Astrocyte (in vitro differentiated cells and primary cell): Measurements from ENCODE around the gene ABHD17A. TPM values are rescaled to one million over a fixed set of nuclear protein-coding genes. Genes with fewer than 3 reads are reported as not detected.

Experiments used
- DNase-seq: peaks from one replicate; pipeline ENCODE4 v3.0.0-alpha.2; 2010; ENCODE audit warnings: low read depth
- FAIRE-seq: peaks from 2 replicates; lab custom pipeline; 2011; peaks lifted over from hg19 to GRCh38; lab: Jason Lieb, UNC
- H2AFZ ChIP-seq: 2 replicates; pipeline ENCODE4 v1.6.0; 2012; ENCODE audit warnings: low read depth, low read length, inconsistent platforms
- H3K27ac ChIP-seq: 2 replicates; pipeline ENCODE4 v1.5.1; 2011; ENCODE audit warnings: low read depth, low read length, inconsistent platforms
- H3K27me3 ChIP-seq: 2 replicates; pipeline ENCODE4 v1.6.0; 2011; ENCODE audit warnings: low read length, inconsistent platforms; ENCODE audit not compliant: insufficient read depth
- H3K36me3 ChIP-seq: 2 replicates; pipeline ENCODE4 v1.5.1; 2011; ENCODE audit warnings: low read length, inconsistent platforms; ENCODE audit not compliant: insufficient read depth
- H3K4me1 ChIP-seq: 2 replicates; pipeline ENCODE4 v1.5.1; 2011; ENCODE audit warnings: low read length, inconsistent platforms; ENCODE audit not compliant: insufficient read depth
- H3K4me2 ChIP-seq: 2 replicates; pipeline ENCODE4 v1.6.0; 2012; ENCODE audit warnings: low read length, inconsistent platforms
- H3K4me3 ChIP-seq: 2 replicates; pipeline ENCODE4 v1.5.1; 2011; ENCODE audit warnings: low read depth, mild to moderate bottlenecking, low read length, inconsistent platforms; ENCODE audit not compliant: insufficient read depth
- H3K79me2 ChIP-seq: 2 replicates; pipeline ENCODE4 v1.6.0; 2012; ENCODE audit warnings: mild to moderate bottlenecking, low read length, inconsistent platforms; ENCODE audit not compliant: insufficient read depth
- H3K9ac ChIP-seq: 2 replicates; pipeline ENCODE4 v1.6.0; 2012; ENCODE audit warnings: mild to moderate bottlenecking, low read length, inconsistent platforms
- H3K9me3 ChIP-seq: 2 replicates; pipeline ENCODE4 v1.5.1; 2012; ENCODE audit warnings: low read depth, mild to moderate bottlenecking, low read length, inconsistent platforms; ENCODE audit not compliant: insufficient read depth
- H4K20me1 ChIP-seq: 2 replicates; pipeline ENCODE4 v1.6.0; 2012; ENCODE audit warnings: low read length, inconsistent platforms; ENCODE audit not compliant: insufficient read depth
- H3K27ac Mint-ChIP-seq: one replicate; pipeline ENCODE4 v1.8.0; 2021; ENCODE audit warnings: mild to moderate bottlenecking, mixed read lengths; ENCODE audit not compliant: unreplicated experiment
- H3K27me3 Mint-ChIP-seq: one replicate; pipeline ENCODE4 v1.8.0; 2021; ENCODE audit warnings: low read depth, mixed read lengths; ENCODE audit not compliant: unreplicated experiment
- H3K36me3 Mint-ChIP-seq: one replicate; pipeline ENCODE4 v1.8.0; 2021; ENCODE audit warnings: low read depth, mixed read lengths; ENCODE audit not compliant: unreplicated experiment
- H3K4me1 Mint-ChIP-seq: one replicate; pipeline ENCODE4 v1.8.0; 2021; ENCODE audit warnings: low read depth, mixed read lengths; ENCODE audit not compliant: unreplicated experiment
- H3K4me3 Mint-ChIP-seq: one replicate; pipeline ENCODE4 v1.8.0; 2021; ENCODE audit warnings: mild to moderate bottlenecking, moderate library complexity, mixed read lengths; ENCODE audit not compliant: unreplicated experiment
- H3K9me3 Mint-ChIP-seq: one replicate; pipeline ENCODE4 v1.8.0; 2021; ENCODE audit warnings: mild to moderate bottlenecking, mixed read lengths; ENCODE audit not compliant: unreplicated experiment
- EZH2 ChIP-seq: IDR thresholded peaks from 2 replicates; pipeline ENCODE4 v1.6.1; 2012; ENCODE audit warnings: mild to moderate bottlenecking, low read length, inconsistent platforms; ENCODE audit not compliant: insufficient read depth
- total RNA-seq: library from RNA; stranded (reverse); gene quantifications from 2 replicates; pipeline ENCODE4 v1.2.1, GENCODE V29; 2021
- TF ChIP-seq, protein P1 (sequence below): IDR thresholded peaks from 2 replicates; pipeline ENCODE4 v1.5.1; 2011; ENCODE audit warnings: low read depth, mild to moderate bottlenecking, inconsistent platforms, low read length, moderate library complexity; ENCODE audit not compliant: insufficient read depth

ABHD17A gene
- total RNA-seq, 1 donor from 2014 or later: 56.7 TPM

DNA sequence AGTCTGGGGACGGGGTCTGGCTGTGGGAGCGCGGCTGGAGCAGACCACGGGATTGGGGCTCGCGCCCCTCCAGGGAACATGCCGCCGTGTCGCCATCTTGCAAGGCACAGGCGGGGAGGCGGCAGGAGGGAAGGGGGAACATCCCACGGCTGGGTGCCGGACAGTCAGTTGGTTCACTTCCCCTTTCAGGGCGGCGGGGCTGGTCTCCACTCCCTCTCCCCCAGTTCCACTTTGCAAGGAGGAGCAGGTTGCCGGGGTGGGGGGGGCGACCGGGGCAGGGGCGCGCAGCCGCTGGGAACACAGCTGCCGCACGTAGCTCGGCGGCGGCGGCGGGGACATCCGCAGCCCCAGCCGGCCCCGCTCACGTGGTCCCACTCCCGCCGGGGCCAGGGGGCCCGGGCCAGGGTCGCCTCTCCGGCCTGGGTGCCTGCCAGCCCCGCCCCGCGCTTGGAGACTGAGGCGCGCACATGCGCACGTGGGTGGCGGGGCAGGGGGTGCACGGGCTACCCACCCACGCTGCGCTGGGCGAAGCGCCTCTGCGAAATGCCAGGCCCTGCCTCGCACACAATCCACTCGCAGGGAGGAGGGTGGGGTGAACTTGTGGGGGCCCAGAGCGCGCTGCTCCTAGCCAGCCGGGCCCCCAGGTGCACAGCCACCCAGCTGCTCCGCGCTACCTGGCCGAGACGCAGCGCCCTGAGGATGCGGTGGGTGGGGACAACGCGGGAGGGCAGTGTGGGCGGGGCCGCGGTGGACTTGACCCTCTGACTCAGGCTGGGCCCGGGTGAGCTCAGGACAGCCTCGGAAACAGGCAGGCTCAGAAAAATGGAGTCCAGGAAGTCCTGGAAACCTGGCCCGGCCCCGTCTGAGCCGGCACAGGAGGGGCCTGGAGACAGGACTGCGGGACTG, 28.3 kb downstream of the ABHD17A start:
- Histone ChIP-seq H3K36me3 (no peaks in the 10 kb centered on the region), H3K27me3 (no peaks in the 10 kb centered on the region), H3K4me2 (peak overlapping the region; percentile 81), H4K20me1 (peaks cover 89% of the 10 kb centered on the region), H3K4me1 (peaks cover 54% of the 10 kb centered on the region), H2AFZ (peak overlapping the region; percentile 2), H3K9ac (peak overlapping the region; percentile 14), H3K4me3 (peak overlapping the region; percentile 20), H3K9me3 (no peaks in the 10 kb centered on the region), H3K79me2 (peaks cover 98% of the 10 kb centered on the region), H3K27ac (peak overlapping the region; percentile 26)
- DNase-seq: peak; percentile 54
- no peaks in the 10 kb centered on the region for H3K36me3 Mint-ChIP-seq
- no peak for FAIRE-seq
- H3K4me1 Mint-ChIP-seq: peaks cover 14% of the 10 kb centered on the region
- H3K4me3 Mint-ChIP-seq: no peak overlapping the region
- TF ChIP-seq, protein P1, sequence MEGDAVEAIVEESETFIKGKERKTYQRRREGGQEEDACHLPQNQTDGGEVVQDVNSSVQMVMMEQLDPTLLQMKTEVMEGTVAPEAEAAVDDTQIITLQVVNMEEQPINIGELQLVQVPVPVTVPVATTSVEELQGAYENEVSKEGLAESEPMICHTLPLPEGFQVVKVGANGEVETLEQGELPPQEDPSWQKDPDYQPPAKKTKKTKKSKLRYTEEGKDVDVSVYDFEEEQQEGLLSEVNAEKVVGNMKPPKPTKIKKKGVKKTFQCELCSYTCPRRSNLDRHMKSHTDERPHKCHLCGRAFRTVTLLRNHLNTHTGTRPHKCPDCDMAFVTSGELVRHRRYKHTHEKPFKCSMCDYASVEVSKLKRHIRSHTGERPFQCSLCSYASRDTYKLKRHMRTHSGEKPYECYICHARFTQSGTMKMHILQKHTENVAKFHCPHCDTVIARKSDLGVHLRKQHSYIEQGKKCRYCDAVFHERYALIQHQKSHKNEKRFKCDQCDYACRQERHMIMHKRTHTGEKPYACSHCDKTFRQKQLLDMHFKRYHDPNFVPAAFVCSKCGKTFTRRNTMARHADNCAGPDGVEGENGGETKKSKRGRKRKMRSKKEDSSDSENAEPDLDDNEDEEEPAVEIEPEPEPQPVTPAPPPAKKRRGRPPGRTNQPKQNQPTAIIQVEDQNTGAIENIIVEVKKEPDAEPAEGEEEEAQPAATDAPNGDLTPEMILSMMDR: no peak
- TF ChIP-seq EZH2: no peak
- H3K9me3 Mint-ChIP-seq: no peaks in the 10 kb centered on the region
- H3K27me3 Mint-ChIP-seq: no peaks in the 10 kb centered on the region
- H3K27ac Mint-ChIP-seq: no peak overlapping the region

DNA sequence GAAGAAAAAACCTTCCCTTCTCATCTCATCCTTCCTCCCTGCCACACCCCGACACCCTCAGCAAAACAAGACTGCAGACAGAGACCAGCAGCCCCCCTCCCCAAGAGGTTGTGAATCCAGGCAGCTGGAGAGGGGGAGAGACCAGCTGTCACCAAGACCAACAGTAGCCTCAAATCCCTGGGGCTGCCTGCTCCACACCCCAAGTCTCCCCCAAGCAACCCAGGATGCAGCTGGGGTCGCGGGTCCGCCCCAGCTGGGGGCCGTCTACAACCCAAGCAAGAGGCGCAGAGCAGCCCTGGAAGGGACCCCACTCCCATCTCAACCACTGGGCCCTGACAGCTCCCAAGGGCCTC, 29.0 kb downstream of the ABHD17A start:
- no peak overlapping the region for H2AFZ ChIP-seq
- H3K27me3 Mint-ChIP-seq: no peaks in the 10 kb centered on the region
- DNase-seq: no peak
- H3K9me3 Mint-ChIP-seq: no peaks in the 10 kb centered on the region
- no peaks in the 10 kb centered on the region for H3K9me3 ChIP-seq
- FAIRE-seq: no peak
- TF ChIP-seq EZH2: no peak
- TF ChIP-seq, protein P1: no peak
- no peaks in the 10 kb centered on the region for H3K36me3 ChIP-seq
- H4K20me1 ChIP-seq: peaks cover 88% of the 10 kb centered on the region
- no peak overlapping the region for H3K9ac ChIP-seq
- H3K36me3 Mint-ChIP-seq: no peaks in the 10 kb centered on the region
- peak overlapping the region; percentile 19 for H3K27ac ChIP-seq
- peak overlapping the region; percentile 81 for H3K4me2 ChIP-seq
- no peak overlapping the region for H3K4me3 ChIP-seq
- H3K4me3 Mint-ChIP-seq: peak overlapping the region; percentile 40
- peaks cover 51% of the 10 kb centered on the region for H3K4me1 ChIP-seq
- H3K27me3 ChIP-seq: no peaks in the 10 kb centered on the region
- peaks cover 91% of the 10 kb centered on the region for H3K79me2 ChIP-seq
- peak overlapping the region; percentile 66 for H3K27ac Mint-ChIP-seq
- H3K4me1 Mint-ChIP-seq: peaks cover 14% of the 10 kb centered on the region

DNA sequence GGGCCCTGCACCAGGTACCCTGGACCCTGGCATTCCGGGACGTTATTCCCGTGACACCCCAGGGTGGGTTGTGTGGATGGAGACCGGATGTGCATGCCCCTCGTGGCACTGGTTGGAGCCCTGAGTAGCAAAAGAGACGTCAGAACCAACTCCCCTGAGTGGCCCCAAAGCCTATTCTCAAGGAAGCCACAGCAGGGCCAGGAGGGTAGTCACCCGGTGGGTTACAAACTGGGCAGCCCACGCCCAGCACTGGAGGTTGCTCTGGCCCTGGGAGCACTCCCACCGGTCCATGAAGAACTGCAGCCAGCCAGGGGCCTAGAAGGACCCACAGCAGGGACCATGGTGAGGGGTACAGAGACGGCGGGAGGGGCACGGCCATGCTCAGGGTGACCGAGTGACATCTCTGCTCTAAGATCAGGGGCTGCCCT, 29.5 kb downstream of the ABHD17A start:
- Histone ChIP-seq H3K9me3 (no peaks in the 10 kb centered on the region), H3K79me2 (peaks cover 87% of the 10 kb centered on the region), H4K20me1 (peaks cover 88% of the 10 kb centered on the region), H3K27me3 (no peaks in the 10 kb centered on the region), H3K36me3 (no peaks in the 10 kb centered on the region), H2AFZ (no peak overlapping the region), H3K27ac (peak overlapping the region; percentile 19), H3K9ac (peak overlapping the region; percentile 50), H3K4me2 (peak overlapping the region; percentile 81), H3K4me3 (no peak overlapping the region), H3K4me1 (peaks cover 46% of the 10 kb centered on the region)
- TF ChIP-seq EZH2: no peak
- TF ChIP-seq, protein P1: no peak
- Mint-ChIP-seq H3K4me1 (peaks cover 17% of the 10 kb centered on the region), H3K4me3 (peak overlapping the region; percentile 40), H3K9me3 (no peaks in the 10 kb centered on the region), H3K27ac (peak overlapping the region; percentile 47), H3K27me3 (no peaks in the 10 kb centered on the region), H3K36me3 (no peaks in the 10 kb centered on the region)
- DNase-seq (no peak), FAIRE-seq (no peak)
